ENCODE results near the gene CDH10.

GRCh38 chr5:24497591-24498157, 147.1 kb downstream of the CDH10 start:
- TF ChIP-seq, protein P1, sequence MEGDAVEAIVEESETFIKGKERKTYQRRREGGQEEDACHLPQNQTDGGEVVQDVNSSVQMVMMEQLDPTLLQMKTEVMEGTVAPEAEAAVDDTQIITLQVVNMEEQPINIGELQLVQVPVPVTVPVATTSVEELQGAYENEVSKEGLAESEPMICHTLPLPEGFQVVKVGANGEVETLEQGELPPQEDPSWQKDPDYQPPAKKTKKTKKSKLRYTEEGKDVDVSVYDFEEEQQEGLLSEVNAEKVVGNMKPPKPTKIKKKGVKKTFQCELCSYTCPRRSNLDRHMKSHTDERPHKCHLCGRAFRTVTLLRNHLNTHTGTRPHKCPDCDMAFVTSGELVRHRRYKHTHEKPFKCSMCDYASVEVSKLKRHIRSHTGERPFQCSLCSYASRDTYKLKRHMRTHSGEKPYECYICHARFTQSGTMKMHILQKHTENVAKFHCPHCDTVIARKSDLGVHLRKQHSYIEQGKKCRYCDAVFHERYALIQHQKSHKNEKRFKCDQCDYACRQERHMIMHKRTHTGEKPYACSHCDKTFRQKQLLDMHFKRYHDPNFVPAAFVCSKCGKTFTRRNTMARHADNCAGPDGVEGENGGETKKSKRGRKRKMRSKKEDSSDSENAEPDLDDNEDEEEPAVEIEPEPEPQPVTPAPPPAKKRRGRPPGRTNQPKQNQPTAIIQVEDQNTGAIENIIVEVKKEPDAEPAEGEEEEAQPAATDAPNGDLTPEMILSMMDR (IDR thresholded peaks at IDR 0.05): no peak
- TF ChIP-seq EZH2 (IDR thresholded peaks at IDR 0.05; ENCODE audit: borderline replicate concordance, insufficient read depth, low read depth, low read length, poor library complexity, severe bottlenecking): no peak

Measured in B cell (primary cell).